MCF 10A (cell line): ENCODE measurements around the gene SPATA13. TPM values are rescaled to one million over a fixed set of nuclear protein-coding genes. Genes with fewer than 3 reads are reported as not detected.
"Not testable (repeated sequence)": the region's sequence is repeated elsewhere in the genome, so short reads cannot be mapped to it uniquely, and the experiment has no call there.

ENCODE experiments used
- BruUV-seq: library from RNA; stranded (reverse); fragments of 400-500 nt; replicated peaks from 2 replicates; lab custom pipeline; 2021; lab: Mats Ljungman, UMichigan
- CTCF ChIA-PET: fragments of 300-600 bp; sonication (Branson Sonifier 250); formaldehyde crosslinking; extraction: SDS; loops from one replicate; lab custom pipeline; 2021; ENCODE audit warnings: antibody characterized with exemption, inconsistent platforms; lab: Yijun Ruan, JAX
- POLR2A ChIA-PET: fragments of 300-600, 350-650 bp; sonication (Branson Sonifier 250); formaldehyde crosslinking; extraction: SDS; loops from one replicate; lab custom pipeline; 2020; ENCODE audit warnings: antibody characterized with exemption, inconsistent platforms; lab: Yijun Ruan, JAX
- DNase-seq: peaks from one replicate; pipeline ENCODE4 v3.0.0-alpha.2; 2018; ENCODE audit not compliant: unreplicated experiment
- H3K27ac Mint-ChIP-seq: one replicate; pipeline ENCODE4 v1.8.0; 2022; ENCODE audit warnings: mild to moderate bottlenecking, low read depth, mixed read lengths; ENCODE audit not compliant: unreplicated experiment
- H3K27me3 Mint-ChIP-seq: one replicate; pipeline ENCODE4 v1.8.0; 2022; ENCODE audit warnings: mixed read lengths; ENCODE audit not compliant: insufficient read depth, unreplicated experiment
- H3K36me3 Mint-ChIP-seq: one replicate; pipeline ENCODE4 v1.8.0; 2022; ENCODE audit warnings: mild to moderate bottlenecking, moderate library complexity, mixed read lengths; ENCODE audit not compliant: insufficient read depth, unreplicated experiment
- H3K4me1 Mint-ChIP-seq: one replicate; pipeline ENCODE4 v1.8.0; 2022; ENCODE audit warnings: mixed read lengths; ENCODE audit not compliant: insufficient read depth, unreplicated experiment
- H3K4me3 Mint-ChIP-seq: one replicate; pipeline ENCODE4 v1.8.0; 2022; ENCODE audit warnings: mild to moderate bottlenecking, moderate library complexity, mixed read lengths; ENCODE audit not compliant: unreplicated experiment
- H3K9me3 Mint-ChIP-seq: one replicate; pipeline ENCODE4 v1.8.0; 2022; ENCODE audit warnings: mixed read lengths; ENCODE audit not compliant: unreplicated experiment
- CTCF ChIP-seq: fragments of 200-600 bp; IDR thresholded peaks from one replicate; pipeline ENCODE4 v1.8.0; 2022; ENCODE audit warnings: antibody characterized with exemption, mild to moderate bottlenecking; ENCODE audit not compliant: unreplicated experiment
- intact Hi-C: fragments of 100-400 bp; cut with micrococcal nuclease; formaldehyde crosslinking; loops from 2 replicates; pipeline ENCODE4 v1.14.1; 2022
- total RNA-seq: library from RNA; stranded (reverse); gene quantifications from 2 replicates; pipeline ENCODE4 v1.2.3, GENCODE V29; 2022

Gene SPATA13
- total RNA-seq, 1 experiment from 2014 or later = 2.2 TPM

- BruUV-seq = no TSS peak
- H3K4me1 Mint-ChIP-seq = no peaks in the 10 kb centered on the region
- no peak overlapping the region for H3K27ac Mint-ChIP-seq
- no peak for TF ChIP-seq CTCF
- H3K4me3 Mint-ChIP-seq = no peak overlapping the region
- H3K27me3 Mint-ChIP-seq = no peaks in the 10 kb centered on the region
- no peaks in the 10 kb centered on the region for H3K9me3 Mint-ChIP-seq
- ChIA-PET POLR2A (interaction anchor here (0.7 kb wide), 1 partner anchor 9 kb away, joined by 4 read pairs; no protein-coding TSS in a partner anchor), CTCF (interaction anchor here (1.8 kb wide), 2 partner anchors 30 to 178 kb away, joined by 4 to 8 read pairs; no protein-coding TSS in a partner anchor)
- DNase-seq = no peak
- no peaks in the 10 kb centered on the region for H3K36me3 Mint-ChIP-seq
- intact Hi-C loops = no loop called here
These were observed 38.5 kb downstream of the SPATA13 start for GRCh38 chr13:24199016-24199415.

- no TSS peak for BruUV-seq
- POLR2A ChIA-PET = no interaction called here
- H3K9me3 Mint-ChIP-seq = no peaks in the 10 kb centered on the region
- H3K36me3 Mint-ChIP-seq = no peaks in the 10 kb centered on the region
- no peaks in the 10 kb centered on the region for H3K27me3 Mint-ChIP-seq
- intact Hi-C loops = no loop called here
- no peak for DNase-seq
- H3K4me1 Mint-ChIP-seq = no peaks in the 10 kb centered on the region
- TF ChIP-seq CTCF = no peak
- H3K27ac Mint-ChIP-seq = no peak overlapping the region
- CTCF ChIA-PET = no interaction called here
- no peak overlapping the region for H3K4me3 Mint-ChIP-seq
These were observed 41.7 kb downstream of the SPATA13 start for GRCh38 chr13:24202215-24202614.

GRCh38 chr13:24203273-24203672 is 42.8 kb downstream of the SPATA13 start:
- DNase-seq = no peak
- TF ChIP-seq CTCF = no peak
- peaks cover 6% of the 10 kb centered on the region for H3K4me1 Mint-ChIP-seq
- POLR2A ChIA-PET = no interaction called here
- H3K4me3 Mint-ChIP-seq = no peak overlapping the region
- intact Hi-C loops = no loop called here
- no TSS peak for BruUV-seq
- H3K9me3 Mint-ChIP-seq = no peaks in the 10 kb centered on the region
- no peaks in the 10 kb centered on the region for H3K27me3 Mint-ChIP-seq
- CTCF ChIA-PET = interaction anchor here (0.5 to 1.8 kb wide), 4 partner anchors 16 to 243 kb away, joined by 3 to 6 read pairs (median 3); no protein-coding TSS in a partner anchor
- H3K27ac Mint-ChIP-seq = no peak overlapping the region
- no peaks in the 10 kb centered on the region for H3K36me3 Mint-ChIP-seq

- ChIA-PET POLR2A (interaction anchor here (0.5 kb wide), 1 partner anchor 15 kb away, joined by 4 read pairs; no protein-coding TSS in a partner anchor), CTCF (interaction anchor here (0.7 to 1.8 kb wide), 5 partner anchors 16 to 555 kb away, joined by 3 to 6 read pairs (median 3); no protein-coding TSS in a partner anchor)
- H3K4me1 Mint-ChIP-seq = peaks cover 10% of the 10 kb centered on the region
- no peaks in the 10 kb centered on the region for H3K9me3 Mint-ChIP-seq
- H3K27ac Mint-ChIP-seq = no peak overlapping the region
- intact Hi-C loops = no loop called here
- no peak for DNase-seq
- no peaks in the 10 kb centered on the region for H3K36me3 Mint-ChIP-seq
- no peak overlapping the region for H3K4me3 Mint-ChIP-seq
- no peaks in the 10 kb centered on the region for H3K27me3 Mint-ChIP-seq
- no TSS peak for BruUV-seq
- TF ChIP-seq CTCF = no peak
These were observed 43.3 kb downstream of the SPATA13 start for GRCh38 chr13:24203811-24204210.

- H3K27me3 Mint-ChIP-seq, H3K36me3 Mint-ChIP-seq, DNase-seq, H3K27ac Mint-ChIP-seq, intact Hi-C loops, POLR2A ChIA-PET, H3K4me3 Mint-ChIP-seq, BruUV-seq, H3K9me3 Mint-ChIP-seq: not testable (repeated sequence)
- CTCF ChIA-PET = interaction anchor here (1.8 kb wide), 1 partner anchor 14 kb away, joined by 6 read pairs; no protein-coding TSS in a partner anchor
- peaks cover 10% of the 10 kb centered on the region for H3K4me1 Mint-ChIP-seq
These were observed 44.6 kb downstream of the SPATA13 start for GRCh38 chr13:24205076-24205475.
